H9 (cell line): ENCODE results near the gene ANK2. TPM values are rescaled to one million over a fixed set of nuclear protein-coding genes. Genes with fewer than 3 reads are reported as not detected.
A peak's percentile ranks its signal among the peaks of the same experiment; 100 is the strongest.

Experiments used
- DNase-seq: peaks from one replicate; pipeline ENCODE4 v3.0.0-alpha.2; 2017
- H2AFZ ChIP-seq: one replicate; pipeline ENCODE4 v1.6.1; 2013; ENCODE audit warnings: mild to moderate bottlenecking, low read length, control low read depth, moderate library complexity
- H2AK5ac ChIP-seq: 2 replicates; pipeline ENCODE4 v1.6.1; 2013; ENCODE audit warnings: low read length, control low read depth, mixed read lengths; ENCODE audit not compliant: insufficient read length
- H2BK120ac ChIP-seq: one replicate; pipeline ENCODE4 v1.6.1; 2013; ENCODE audit warnings: low read depth, mild to moderate bottlenecking, low read length, control low read depth, inconsistent platforms; ENCODE audit not compliant: poor library complexity, severe bottlenecking
- H2BK12ac ChIP-seq: 2 replicates; pipeline ENCODE4 v1.6.1; 2013; ENCODE audit warnings: low read length, control low read depth, mixed read lengths, low read depth; ENCODE audit not compliant: insufficient read length
- H2BK15ac ChIP-seq: 2 replicates; pipeline ENCODE4 v1.6.1; 2013; ENCODE audit warnings: low read depth, low read length, control low read depth
- H2BK20ac ChIP-seq: one replicate; pipeline ENCODE4 v1.6.1; 2013; ENCODE audit warnings: low read depth, mild to moderate bottlenecking, low read length, control low read depth, inconsistent platforms; ENCODE audit not compliant: poor library complexity, severe bottlenecking
- H2BK5ac ChIP-seq: 2 replicates; pipeline ENCODE4 v1.6.1; 2013; ENCODE audit warnings: low read length, control low read depth, mixed read lengths; ENCODE audit not compliant: insufficient read length
- H3K14ac ChIP-seq: 2 replicates; pipeline ENCODE4 v1.6.1; 2013; ENCODE audit warnings: low read length, control low read depth; ENCODE audit not compliant: insufficient read depth
- H3K18ac ChIP-seq: 2 replicates; pipeline ENCODE4 v1.6.1; 2013; ENCODE audit warnings: low read depth, mild to moderate bottlenecking, mixed read lengths, low read length, control low read depth; ENCODE audit not compliant: insufficient read length
- H3K23ac ChIP-seq: 2 replicates; pipeline ENCODE4 v1.6.1; 2013; ENCODE audit warnings: low read length, control low read depth, mixed read lengths, low read depth; ENCODE audit not compliant: insufficient read length
- H3K23me2 ChIP-seq: 2 replicates; pipeline ENCODE4 v1.6.1; 2013; ENCODE audit warnings: low read depth, mild to moderate bottlenecking, mixed read lengths, low read length, control low read depth; ENCODE audit not compliant: insufficient read length, poor library complexity, severe bottlenecking
- H3K27ac ChIP-seq: 2 replicates; pipeline ENCODE4 v1.5.1; 2013; ENCODE audit warnings: low read length, control low read depth, mixed read lengths, low read depth; ENCODE audit not compliant: insufficient read length
- H3K27me3 ChIP-seq: 2 replicates; pipeline ENCODE4 v1.6.1; 2013; ENCODE audit warnings: low read length, control low read depth, inconsistent platforms; ENCODE audit not compliant: insufficient read depth
- H3K4ac ChIP-seq: 2 replicates; pipeline ENCODE4 v1.6.1; 2013; ENCODE audit warnings: low read depth, mild to moderate bottlenecking, control low read depth, inconsistent platforms, low read length, moderate library complexity
- H3K4me1 ChIP-seq: 2 replicates; pipeline ENCODE4 v1.6.1; 2013; ENCODE audit warnings: low read length, control low read depth, inconsistent platforms; ENCODE audit not compliant: insufficient read depth
- H3K4me2 ChIP-seq: 2 replicates; pipeline ENCODE4 v1.6.1; 2013; ENCODE audit warnings: low read length, control low read depth, mixed read lengths; ENCODE audit not compliant: insufficient read length, insufficient read depth
- H3K56ac ChIP-seq: 2 replicates; pipeline ENCODE4 v1.6.1; 2013; ENCODE audit warnings: low read depth, mild to moderate bottlenecking, mixed read lengths, low read length, control low read depth; ENCODE audit not compliant: insufficient read length
- H3K79me1 ChIP-seq: 2 replicates; pipeline ENCODE4 v1.6.1; 2013; ENCODE audit warnings: low read depth, mild to moderate bottlenecking, moderate library complexity, low read length, control low read depth, inconsistent platforms; ENCODE audit not compliant: insufficient read depth, poor library complexity, severe bottlenecking
- H3K79me2 ChIP-seq: 2 replicates; pipeline ENCODE4 v1.6.1; 2013; ENCODE audit warnings: low read length, control low read depth, inconsistent platforms; ENCODE audit not compliant: insufficient read depth
- H3K9ac ChIP-seq: 2 replicates; pipeline ENCODE4 v1.6.1; 2013; ENCODE audit warnings: low read length, control low read depth, mixed read lengths; ENCODE audit not compliant: insufficient read length; ENCODE audit errors: extremely low read depth
- H3K9me3 ChIP-seq: one replicate; pipeline ENCODE4 v1.6.1; 2013; ENCODE audit warnings: low read depth, low read length, inconsistent platforms; ENCODE audit not compliant: control insufficient read depth
- H3T11ph ChIP-seq: one replicate; pipeline ENCODE4 v1.6.1; 2013; ENCODE audit warnings: mild to moderate bottlenecking, low read length, control low read depth, inconsistent platforms
- H4K20me1 ChIP-seq: one replicate; pipeline ENCODE4 v1.6.1; 2013; ENCODE audit not compliant: control insufficient read depth, insufficient read length, insufficient read depth
- H4K5ac ChIP-seq: 2 replicates; pipeline ENCODE4 v1.6.1; 2013; ENCODE audit warnings: low read depth, mild to moderate bottlenecking, mixed read lengths, low read length, control low read depth; ENCODE audit not compliant: insufficient read length
- H4K8ac ChIP-seq: replicated peaks from 2 replicates; pipeline ENCODE4 v1.6.1; 2013; ENCODE audit warnings: low read length, control low read depth, mixed read lengths, low read depth; ENCODE audit not compliant: insufficient read length
- H4K91ac ChIP-seq: 2 replicates; pipeline ENCODE4 v1.6.1; 2013; ENCODE audit warnings: low read depth, mild to moderate bottlenecking, moderate library complexity, mixed read lengths, low read length, control low read depth; ENCODE audit not compliant: insufficient read length
- H3K27ac Mint-ChIP-seq, 3 experiments: 2 replicates in 2 of 3; 3 replicates in 1 of 3; pipeline ENCODE4 v1.8.0; 2020 to 2021; ENCODE audit warnings: mixed read lengths in 3 of 3, mild to moderate bottlenecking in 1 of 3, moderate library complexity in 1 of 3
- H3K27me3 Mint-ChIP-seq: 2 replicates; pipeline ENCODE4 v1.8.0; 2021; ENCODE audit warnings: low read depth, mild to moderate bottlenecking, moderate library complexity, mixed read lengths
- H3K36me3 Mint-ChIP-seq, 3 experiments: 2 replicates in 2 of 3; 3 replicates in 1 of 3; pipeline ENCODE4 v1.8.0; 2020 to 2021; ENCODE audit warnings: low read depth in 3 of 3, mixed read lengths in 3 of 3; ENCODE audit not compliant: insufficient read depth in 1 of 3
- H3K4me1 Mint-ChIP-seq, 2 experiments: 2 replicates each; pipeline ENCODE4 v1.8.0; 2020; ENCODE audit warnings: mixed read lengths in 2 of 2
- H3K4me3 Mint-ChIP-seq, 2 experiments: 2 replicates in 1 of 2; 3 replicates in 1 of 2; pipeline ENCODE4 v1.8.0; 2020 to 2021; ENCODE audit warnings: mild to moderate bottlenecking in 2 of 2, mixed read lengths in 2 of 2, moderate library complexity in 1 of 2
- H3K9me3 Mint-ChIP-seq, 2 experiments: 2 replicates in 1 of 2; 3 replicates in 1 of 2; pipeline ENCODE4 v1.8.0; 2020; ENCODE audit warnings: mild to moderate bottlenecking in 2 of 2, mixed read lengths in 2 of 2, moderate library complexity in 1 of 2
- CTCF ChIP-seq: fragments of 200-600 bp; sonication (generic); conservative IDR thresholded peaks from 3 replicates; pipeline ENCODE4 v1.8.0; 2021; ENCODE audit warnings: antibody characterized with exemption, mild to moderate bottlenecking
- WGBS: extraction: QIAGEN DNeasy Blood & Tissue Kit; methylation state at CpG from one replicate; pipeline ENCODE4 v1.1.7; 2013; ENCODE audit warnings: missing lambda C conversion rate, low lambda C conversion rate, mixed read lengths; ENCODE audit not compliant: insufficient read length; ENCODE audit errors: extremely low coverage; 5-methylcytosine and 5-hydroxymethylcytosine counted together
- total RNA-seq: library from RNA; stranded (reverse); gene quantifications from 2 replicates; pipeline ENCODE4 v1.2.1, GENCODE V29; 2021

The ANK2 gene
- total RNA-seq, 1 experiment from 2014 or later, result 36.8 TPM

GRCh38 chr4:113094331-113094730 lies 44.9 kb downstream of the ANK2 start:
- Mint-ChIP-seq H3K4me3 (no peak overlapping the region), H3K27ac (0 out of 7 replicates have a peak overlapping the region, but pooled peaks of 1 of the 3 experiments have one; percentile 8), H3K9me3 (no peaks in the 10 kb centered on the region), H3K36me3 (no peaks in the 10 kb centered on the region), H3K4me1 (peaks cover 2 to 4% of the 10 kb centered on the region in 2 experiments; a peak in 1 of 4 replicates), H3K27me3 (no peaks in the 10 kb centered on the region)
- Histone ChIP-seq H3K23me2 (no peaks in the 10 kb centered on the region), H4K8ac (no peak overlapping the region), H2AK5ac (no peak overlapping the region), H2BK15ac (no peak overlapping the region), H3K23ac (no peak overlapping the region), H2AFZ (no peak overlapping the region), H2BK12ac (no peak overlapping the region), H2BK5ac (no peak overlapping the region), H3K27ac (no peak overlapping the region), H2BK120ac (no peak overlapping the region), H3K27me3 (no peaks in the 10 kb centered on the region), H3K56ac (no peak overlapping the region), H3K18ac (no peak overlapping the region), H4K5ac (no peak overlapping the region), H4K91ac (no peak overlapping the region), H3K4ac (no peak overlapping the region), H3K79me1 (no peaks in the 10 kb centered on the region), H3K4me2 (no peak overlapping the region), H3K79me2 (no peaks in the 10 kb centered on the region), H3K4me1 (no peaks in the 10 kb centered on the region), H3K9ac (no peak overlapping the region), H3K14ac (no peak overlapping the region), H2BK20ac (no peak overlapping the region), H3K9me3 (no peaks in the 10 kb centered on the region), H3T11ph (no peak overlapping the region), H4K20me1 (no peaks in the 10 kb centered on the region)
- no CpG with 5 or more reads among the region's 5 CpGs for WGBS
- DNase-seq, result no peak
- no peak for TF ChIP-seq CTCF
